Globus pallidus (tissue), 1 donor: ENCODE measurements around the gene ADPRHL1.
"Not testable (repeated sequence)": the region's sequence is repeated elsewhere in the genome, so short reads cannot be mapped to it uniquely, and the experiment has no call there.

ENCODE experiments used
- DNase-seq: peaks from one replicate; pipeline ENCODE4 v3.0.0-alpha.2; 2015; ENCODE audit warnings: low spot score

Gene ADPRHL1

DNA sequence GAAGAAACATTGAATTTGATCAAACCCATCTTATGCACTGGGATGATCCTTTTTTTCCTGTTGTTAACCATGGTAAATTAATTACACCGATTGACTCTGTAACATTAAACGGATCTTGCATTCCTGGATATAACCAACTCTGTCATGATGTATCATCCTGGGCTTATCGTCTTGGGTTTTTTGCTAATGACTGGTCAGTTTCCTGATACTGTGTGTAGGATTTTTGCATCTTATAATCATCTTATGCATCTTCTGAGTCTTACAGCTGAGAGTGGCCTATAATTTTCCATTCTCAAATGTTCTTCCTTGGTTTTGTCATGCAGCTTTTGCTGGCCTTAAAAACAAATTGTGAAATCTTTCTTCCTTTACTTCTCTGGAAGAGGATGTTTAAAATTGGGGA is 24.4 kb upstream of the ADPRHL1 start:
- DNase-seq: no peak

DNA sequence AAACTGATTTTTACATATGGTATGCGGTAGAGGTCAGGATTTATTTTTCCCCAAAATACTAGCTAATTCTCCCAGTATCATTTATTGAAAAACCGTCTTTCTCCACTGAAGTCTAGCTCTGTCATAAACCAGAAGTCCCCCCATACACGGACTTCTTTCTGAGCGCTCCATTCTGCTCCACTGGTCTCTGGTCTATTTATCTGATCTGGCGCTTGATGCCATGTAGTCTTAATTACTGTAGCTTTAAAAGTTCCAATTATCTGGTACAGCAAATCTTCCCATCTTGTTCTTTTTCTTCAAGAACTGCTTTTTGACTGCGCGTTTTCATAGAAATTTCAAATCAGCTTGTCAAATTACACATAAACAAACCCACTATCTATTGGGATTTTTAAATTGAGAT is 23.5 kb upstream of the ADPRHL1 start:
- no peak for DNase-seq

DNA sequence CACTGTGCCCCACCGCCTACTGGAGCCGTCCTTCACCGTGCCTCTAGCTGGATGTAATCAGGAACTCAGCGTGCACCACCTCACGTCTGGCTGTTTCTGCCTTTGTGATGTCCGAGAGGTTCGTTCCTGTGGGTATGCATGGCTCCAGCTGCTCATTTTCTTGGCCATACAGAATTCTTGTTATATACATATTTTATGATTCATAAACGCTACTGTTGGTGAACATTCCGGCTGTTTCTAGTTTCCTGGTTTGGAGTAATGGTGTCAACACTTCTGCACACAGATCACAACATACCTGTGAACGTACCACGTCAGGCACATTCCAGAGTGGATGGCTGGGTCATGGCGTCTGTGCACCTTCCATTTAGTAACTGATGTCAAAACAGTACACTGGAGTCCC is 22.6 kb upstream of the ADPRHL1 start:
- DNase-seq: no peak

DNA sequence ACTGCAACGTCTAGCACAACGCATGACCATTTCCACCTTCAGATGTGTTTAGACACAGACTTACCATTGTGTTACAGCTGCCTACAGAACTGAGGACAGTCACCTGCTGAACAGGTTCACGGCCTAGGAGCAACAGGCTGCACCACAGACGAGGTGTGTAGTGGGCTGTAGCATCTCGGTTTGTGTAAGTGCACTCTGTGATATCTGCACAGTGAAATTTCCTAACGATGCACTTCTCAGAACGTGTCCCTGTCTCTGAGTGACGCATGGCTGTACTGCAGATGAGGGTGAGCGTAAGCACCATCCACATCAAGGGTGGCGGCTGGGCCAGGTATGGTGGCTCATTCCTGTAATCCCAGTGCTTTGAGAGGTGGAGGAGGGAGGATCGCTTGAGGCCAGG is 22.0 kb upstream of the ADPRHL1 start:
- DNase-seq: no peak

DNA sequence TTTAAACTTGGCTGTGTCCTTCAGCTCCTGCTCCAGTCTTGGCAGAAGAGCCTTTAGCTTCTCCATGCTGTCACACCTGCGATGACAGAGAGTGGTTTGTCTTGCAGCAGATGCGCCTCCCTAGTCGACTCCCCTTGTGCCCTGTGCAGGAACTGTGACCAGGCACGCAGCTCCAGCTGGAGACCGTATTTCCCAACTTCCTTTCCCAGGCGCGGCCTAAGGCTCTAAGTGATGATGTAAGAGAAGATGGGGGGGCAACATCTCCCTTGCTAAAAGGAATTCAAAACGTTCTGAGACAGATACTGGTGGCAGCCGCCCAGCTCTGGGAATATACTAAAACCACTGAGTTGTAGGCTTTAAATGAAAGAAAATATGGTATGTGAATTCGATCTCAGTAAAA is 20.9 kb upstream of the ADPRHL1 start:
- DNase-seq: no peak

DNA sequence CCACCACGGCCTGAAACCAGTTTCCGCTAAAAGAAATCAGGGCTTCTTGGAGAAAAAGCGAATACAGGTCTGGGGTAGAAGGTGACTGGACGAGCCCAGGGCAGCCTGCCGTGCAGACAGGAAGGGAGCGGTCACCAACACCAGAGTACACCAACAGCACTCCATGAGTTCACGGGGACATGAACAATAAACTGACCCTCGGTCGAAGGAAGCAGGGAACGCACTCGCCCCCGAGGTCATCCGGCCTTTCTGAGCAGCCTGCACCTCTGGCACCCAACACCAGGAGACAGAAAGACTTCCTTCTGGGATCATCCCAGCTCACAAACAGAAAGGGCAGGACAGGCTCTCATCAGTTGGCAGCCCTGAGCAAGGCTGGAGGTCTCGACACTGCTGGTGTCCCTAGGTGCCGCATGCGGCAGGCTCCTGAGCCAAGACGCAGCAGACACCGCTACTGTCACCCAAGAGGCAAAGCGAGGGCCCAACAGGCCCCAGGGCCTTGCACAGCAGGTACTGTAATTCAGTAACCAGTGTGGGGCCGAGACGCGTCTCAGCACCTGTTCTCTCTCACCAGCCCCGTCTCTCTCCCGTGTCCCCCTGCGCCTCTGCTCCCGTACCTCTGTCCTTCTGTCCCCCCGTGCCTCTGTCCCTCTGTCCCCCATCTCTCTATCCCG is 19.2 kb upstream of the ADPRHL1 start:
- no peak for DNase-seq

DNA sequence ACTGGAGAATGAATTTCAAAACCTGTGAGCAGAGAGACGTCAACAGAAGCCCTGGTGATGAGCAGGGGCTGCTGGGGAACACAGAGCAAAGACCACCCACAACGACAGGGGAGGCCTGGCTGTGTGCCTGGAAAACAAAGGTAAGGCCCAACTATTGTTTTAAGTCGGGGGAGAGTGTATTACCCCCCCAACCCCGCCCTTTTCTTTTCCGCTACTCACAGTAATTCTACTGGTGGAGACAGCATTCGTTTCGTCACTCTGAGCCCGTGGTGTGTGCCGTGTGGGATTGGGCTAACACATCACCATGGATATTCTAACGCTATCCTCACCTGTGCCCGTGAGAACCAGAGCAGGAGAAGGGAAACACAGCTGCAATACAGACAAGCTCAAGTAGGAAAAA is 18.6 kb upstream of the ADPRHL1 start:
- no peak for DNase-seq

DNA sequence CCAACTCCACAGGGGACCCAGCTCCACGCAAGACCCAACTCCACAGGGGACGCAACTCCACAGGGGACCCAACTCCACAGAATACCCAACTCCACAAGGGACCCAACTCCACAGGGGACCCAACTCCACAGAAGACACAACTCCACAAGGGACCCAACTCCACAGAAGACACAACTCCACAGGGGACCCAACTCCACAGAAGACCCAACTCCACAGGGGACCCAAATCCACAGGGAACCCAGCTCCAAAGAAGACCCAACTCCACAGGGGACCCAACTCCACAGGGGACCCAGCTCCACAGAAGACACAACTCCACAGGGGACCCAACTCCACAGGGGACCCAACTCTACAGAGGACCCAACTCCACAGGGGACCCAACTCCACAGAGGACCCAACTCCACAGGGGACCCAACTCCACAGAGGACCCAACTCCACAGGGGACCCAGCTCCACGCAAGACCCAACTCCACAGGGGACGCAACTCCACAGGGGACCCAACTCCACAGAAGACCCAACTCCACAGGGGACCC is 17.4 kb upstream of the ADPRHL1 start:
- not testable (repeated sequence) for DNase-seq

DNA sequence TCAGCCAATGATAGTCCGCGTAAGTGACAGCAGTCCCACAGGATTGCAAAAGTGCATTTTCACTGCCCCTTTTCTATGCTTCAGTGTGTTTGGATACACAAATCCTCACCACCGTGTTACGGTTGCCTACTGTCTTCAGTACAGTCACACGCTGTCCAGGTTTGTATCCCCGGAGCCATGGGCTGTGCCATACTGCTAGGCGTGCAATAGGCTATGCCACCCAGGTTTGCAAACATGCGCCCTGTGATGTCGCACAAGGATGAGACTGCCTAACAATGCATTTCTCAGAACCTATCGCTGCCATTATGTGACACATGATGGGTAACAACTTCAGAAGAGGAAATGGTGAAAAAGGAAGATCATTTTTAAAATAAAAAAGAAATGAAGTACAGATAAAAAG is 16.8 kb upstream of the ADPRHL1 start:
- DNase-seq: no peak

DNA sequence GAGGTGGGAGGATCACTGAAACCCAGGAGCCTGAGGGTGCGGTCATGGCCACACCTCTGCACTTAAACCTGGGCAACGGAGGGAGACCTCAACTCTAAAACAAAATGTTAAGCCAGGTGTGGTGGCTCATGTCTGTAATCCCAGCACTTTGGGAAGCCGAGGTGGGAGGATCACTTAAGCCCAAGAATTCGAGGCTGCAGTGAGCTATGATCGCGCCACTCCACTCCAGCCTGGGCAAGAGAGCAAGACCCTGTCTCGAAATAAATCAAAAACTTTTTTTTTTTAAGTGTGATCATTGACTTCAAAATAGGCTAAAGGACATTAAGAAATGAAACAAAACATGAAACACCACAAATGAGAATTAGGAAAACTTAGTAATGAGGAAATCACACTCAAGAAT is 16.3 kb upstream of the ADPRHL1 start:
- DNase-seq: no peak

DNA sequence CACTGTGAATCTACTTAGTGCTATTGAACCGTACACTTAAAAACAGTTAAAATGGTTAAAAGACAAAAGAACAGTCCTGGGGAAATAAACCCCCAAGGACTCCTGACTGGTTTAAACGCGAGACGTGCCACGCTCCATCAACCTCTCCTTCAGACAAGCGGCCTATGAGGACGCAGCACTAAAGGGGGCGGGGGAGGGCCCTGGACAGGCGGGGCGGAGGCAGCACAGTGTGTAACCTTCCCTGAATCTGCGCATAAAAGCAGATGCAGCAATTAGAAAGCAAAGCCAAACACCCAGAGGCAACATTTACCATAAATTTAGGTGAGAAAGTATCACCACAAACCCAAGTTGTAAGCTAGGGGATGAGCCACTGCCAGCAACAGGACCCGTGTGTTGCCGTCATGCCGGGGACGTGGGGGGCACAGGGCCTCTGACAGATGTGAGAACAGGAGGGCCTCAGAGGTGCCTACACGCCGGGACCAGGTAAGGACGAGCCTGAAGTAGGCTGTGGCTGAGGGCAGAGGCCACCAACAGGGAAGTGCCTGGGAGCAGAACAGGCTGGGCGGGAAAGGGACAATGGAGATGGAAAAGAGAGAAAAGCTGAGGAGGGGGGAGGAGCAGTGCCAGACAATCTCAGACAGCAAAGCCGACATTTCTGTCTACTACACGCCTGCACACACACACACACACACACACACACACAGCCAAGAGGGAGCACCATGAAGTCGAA is 15.3 kb upstream of the ADPRHL1 start:
- DNase-seq: no peak

DNA sequence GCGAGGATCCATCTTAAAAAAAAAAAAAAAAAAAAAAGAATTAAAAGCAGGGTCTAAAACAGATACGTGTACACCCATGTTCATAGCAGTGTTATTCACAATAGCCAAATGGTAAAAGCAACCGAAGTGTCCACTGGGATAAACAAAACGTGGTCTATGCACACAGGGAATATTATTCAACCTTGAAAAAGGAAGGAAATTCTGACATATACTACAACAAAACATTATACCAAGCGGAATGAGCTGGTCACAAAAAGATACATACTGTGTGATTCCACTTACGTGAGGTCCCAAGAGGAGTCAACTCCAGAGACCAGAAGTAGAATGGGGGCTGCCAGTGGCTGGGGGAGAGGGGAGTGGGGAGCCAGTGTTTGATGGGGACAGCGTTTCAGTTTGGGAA is 14.7 kb upstream of the ADPRHL1 start:
- DNase-seq: no peak

DNA sequence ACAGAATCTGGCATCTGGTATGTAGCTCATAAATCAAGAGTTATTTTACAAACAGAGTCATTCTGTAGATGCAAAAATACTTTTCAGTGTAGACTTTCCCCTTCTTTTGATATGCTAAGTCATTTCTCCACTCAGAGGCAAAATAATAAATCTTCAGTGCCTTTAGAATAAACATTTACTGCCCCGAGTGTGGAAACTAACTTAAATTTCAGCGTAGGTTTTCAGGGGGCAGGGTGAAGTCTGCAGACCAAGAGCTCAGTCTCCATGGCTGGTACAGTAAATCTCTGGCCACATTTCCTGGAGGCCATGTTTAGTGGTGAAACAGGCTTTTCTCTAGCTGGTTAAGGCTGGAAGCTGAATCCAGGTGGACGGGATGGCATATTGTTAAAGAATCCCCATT is 13.1 kb upstream of the ADPRHL1 start:
- no peak for DNase-seq

DNA sequence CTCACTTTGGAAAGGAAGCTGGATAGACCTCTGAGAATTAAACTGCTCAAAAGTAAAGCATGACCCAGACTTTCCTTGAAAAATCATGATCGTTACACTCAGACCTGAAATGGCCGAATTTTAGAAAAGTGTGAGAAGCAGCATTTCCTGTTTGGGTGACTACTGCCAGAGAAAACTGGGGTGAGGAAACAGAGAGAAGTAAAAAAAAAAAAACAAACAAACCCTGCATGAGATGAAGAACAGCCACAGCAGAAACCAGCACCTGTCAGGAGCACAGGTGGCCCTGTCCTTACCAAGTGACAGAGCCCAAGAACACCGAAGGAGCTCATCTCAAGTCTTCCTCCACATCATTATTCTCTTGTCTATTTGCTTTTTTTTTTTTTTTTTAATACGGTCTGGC is 12.0 kb upstream of the ADPRHL1 start:
- DNase-seq: no peak

DNA sequence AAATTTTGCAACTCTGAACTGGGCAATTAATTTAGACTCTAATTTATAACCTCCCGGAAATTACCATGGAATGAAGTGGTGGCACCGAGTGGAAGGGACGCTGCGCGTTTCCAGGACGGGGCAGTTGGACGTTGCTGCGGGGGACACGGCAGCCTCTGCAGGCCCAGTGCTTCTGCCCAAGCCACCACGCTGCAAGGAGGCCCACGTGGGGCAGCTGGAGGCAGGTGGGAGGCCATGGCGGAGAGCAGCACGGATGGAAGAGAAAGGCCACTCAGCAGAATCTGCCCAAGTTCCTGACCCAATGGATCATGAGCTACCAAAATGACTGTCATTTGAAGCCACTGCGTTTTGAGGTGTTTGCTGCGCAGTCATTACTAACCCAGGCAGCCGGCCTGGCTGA is 11.2 kb upstream of the ADPRHL1 start:
- no peak for DNase-seq

DNA sequence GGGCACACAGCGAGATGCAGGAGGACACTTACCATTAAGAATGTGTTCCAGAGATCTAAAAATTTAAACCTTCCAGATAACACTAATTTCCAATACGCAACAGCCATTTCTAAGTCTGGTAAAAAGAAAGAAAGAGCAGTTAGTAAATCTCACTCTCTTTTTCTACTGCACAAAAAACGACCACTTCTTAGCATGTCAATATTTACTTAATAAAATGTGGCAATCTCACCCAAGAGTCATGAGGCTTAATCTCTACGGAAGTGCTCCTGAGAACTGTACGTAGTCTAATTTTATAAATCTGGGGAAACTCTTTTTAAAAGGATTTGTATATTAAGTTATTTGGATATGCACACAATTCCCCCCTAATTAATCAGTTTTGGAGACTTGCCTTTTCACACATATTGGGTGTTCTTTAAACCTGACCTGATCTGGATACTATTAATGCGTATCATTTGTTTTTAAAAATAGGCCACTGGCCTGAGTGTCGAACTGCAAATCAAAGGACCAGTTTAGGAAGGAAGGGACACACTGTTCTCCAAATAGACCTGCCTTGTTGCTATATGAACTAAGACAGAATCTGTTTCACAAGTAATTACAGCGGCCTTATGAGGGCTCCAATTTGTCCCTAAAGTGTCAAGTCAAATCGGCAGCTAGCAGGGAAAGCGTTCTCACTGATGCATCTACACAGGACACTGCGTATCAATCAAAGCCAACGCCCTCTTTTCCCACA is 7.9 kb upstream of the ADPRHL1 start:
- no peak for DNase-seq

DNA sequence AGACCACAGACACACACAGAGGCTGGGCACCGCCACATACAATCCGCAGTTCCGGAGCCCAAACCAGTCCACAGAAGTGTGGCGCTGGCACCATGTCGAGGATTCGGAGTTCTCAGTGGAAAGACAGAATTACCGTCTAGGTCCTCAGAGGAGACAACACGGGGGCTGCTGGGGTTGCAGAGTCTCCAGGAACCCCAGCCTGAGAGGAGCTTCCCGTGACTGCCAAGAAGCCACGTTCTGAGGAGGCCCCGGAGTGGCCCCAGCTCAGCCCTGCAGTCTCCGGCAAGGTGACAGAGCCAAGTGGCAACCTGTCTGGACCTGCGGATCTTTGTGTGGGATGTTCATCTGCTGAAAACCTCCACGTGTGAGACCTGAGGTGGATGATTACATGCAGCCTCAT is 7.3 kb upstream of the ADPRHL1 start:
- no peak for DNase-seq

DNA sequence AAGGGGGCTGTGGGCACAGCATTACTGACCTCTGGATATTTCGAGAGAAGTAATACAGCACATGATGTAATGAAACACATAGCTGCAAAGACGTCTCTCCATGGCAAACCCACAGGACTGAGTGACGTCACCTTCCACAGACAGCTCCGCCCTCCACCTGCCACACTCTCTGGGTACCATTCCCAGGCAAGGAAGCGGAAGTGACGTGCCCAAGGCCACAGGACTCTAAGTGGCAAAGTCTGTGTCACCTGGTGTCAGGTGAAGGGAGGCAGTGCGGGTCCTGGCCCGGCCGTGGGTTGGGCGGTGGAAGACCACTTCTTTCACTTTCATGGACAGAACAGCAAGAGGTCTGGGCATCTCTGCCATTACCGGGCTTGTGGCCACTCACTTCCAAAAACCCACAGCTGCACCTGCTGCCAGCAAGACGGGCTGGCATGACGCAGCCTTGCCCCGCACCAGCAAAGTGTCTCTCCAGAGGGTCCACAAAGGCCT is 6.8 kb upstream of the ADPRHL1 start:
- no peak for DNase-seq

DNA sequence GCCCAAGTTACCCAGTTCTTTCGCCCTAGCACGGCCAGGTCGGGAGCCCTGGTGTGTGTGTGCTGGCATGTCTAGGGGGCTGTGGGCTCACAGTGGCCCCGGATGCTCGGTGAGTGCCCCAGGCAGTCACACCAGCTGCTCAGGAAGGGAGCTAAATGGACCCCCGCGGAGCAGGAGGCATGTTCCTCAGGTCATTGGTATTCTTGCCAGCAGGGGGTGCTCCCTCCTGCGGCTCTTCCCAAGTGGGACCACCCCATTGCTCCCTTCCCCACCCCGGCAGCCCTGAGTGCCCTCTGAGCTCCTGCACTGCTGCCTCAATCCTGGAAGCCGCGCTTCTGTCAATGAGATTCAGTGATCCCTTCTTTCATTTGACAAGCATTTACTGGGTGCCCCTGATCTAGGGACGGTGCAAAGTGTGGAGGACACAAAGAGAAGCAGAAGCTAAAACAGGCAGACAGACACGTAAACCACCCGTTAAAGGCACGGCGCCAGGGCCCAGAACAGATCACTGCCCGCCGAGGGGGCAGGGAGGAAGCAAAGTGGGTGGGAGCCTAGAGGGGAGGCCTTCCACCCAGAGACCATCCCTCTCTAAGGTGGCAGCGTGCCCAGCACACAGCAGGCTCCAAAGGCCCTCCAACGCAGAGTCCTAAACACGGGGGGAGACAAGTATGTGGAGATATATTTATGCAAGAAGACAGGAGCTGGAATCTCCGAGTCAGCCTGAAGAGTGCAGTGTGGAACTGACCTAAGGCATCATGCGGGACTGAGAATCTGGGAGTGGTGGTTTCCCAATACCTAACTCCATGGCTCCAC is 5.2 kb upstream of the ADPRHL1 start:
- no peak for DNase-seq

DNA sequence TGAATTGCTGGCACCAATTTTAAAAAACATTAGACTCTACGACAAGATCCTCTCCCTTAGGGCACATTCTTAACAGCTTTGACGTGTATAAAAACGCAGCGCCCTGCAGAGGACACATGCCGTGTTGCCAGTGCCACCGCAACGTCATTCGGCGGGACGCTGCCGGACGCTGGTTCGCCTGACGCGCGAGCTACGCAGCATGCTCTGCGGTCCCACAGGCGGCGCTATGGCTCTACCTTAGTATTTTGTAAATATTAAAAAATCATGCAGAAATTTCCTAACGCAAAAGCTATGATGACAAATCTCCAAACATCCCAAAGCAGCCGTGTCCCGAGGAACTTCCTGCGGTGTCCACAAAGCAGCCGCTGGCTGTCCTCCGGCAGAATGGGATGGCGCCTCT is 4.2 kb upstream of the ADPRHL1 start:
- DNase-seq: no peak

DNA sequence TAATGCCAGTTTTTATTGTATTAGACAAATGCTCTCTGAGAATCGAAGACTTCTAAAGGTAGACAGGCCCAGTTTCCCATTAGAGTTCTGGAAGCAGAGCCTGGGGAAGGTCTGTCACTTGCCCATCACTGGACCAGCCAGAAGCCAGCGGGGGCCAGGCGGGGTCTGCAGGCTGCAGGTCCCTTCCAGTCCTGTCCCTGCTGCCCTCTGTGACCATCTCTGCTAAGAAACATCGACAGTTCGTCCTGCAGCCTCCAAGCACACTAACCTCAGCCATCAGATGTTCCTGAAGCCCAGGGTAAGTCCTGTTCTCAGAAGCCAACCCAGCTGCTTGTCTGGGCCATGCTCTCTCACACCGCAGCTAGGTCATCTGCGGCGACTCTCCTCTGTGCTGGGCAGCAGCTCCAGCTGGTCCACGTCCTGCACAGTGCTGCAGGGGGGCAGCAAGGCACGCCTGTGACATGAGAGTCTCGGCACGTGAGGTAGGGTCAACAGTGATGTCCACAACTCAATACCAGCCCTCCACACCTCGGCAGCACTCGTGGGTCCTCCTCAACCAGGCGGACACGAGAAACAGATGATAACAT is 2.9 kb upstream of the ADPRHL1 start:
- no peak for DNase-seq

DNA sequence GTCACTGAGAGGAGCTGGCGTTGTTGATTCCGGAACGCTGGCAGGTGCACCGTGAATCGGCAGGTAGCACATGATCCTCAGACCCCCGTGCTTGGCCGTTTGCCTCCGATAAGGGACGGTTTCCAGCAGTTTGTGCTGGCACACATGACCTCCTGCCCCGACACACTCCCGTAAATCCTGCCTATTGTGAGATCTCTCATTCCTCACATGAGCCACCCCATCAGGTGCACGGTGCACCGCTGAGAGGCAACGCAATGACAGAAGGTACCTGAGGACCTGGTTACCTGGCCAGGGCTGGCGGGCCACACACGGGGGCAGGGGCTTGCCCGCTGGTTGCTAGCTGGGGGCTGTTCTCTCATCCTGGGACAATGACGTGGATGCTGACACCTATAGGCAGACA is 2.1 kb upstream of the ADPRHL1 start:
- DNase-seq: no peak
